Gastroesophageal sphincter (tissue), 3 donors: ENCODE data around the gene C10orf71.

Experiments used
- POLR2A ChIP-seq, 2 donors: fragments of 450-650 bp; IDR thresholded peaks; one replicate each; pipeline ENCODE4 v1.6.1; 2017; ENCODE audit warnings: antibody characterized with exemption in 2 of 2, mild to moderate bottlenecking in 2 of 2, moderate library complexity in 1 of 2
- POLR2AphosphoS5 ChIP-seq: sonication (generic); formaldehyde crosslinking; IDR thresholded peaks from one replicate; pipeline ENCODE4 v1.6.1; 2017; ENCODE audit warnings: antibody characterized with exemption
- TF ChIP-seq, protein P1 (sequence below), 4 experiments: fragments of 200-600 bp in 2 of 4; fragments of 450-650 bp in 2 of 4; sonication (generic) in 1 of 4; IDR thresholded peaks; one replicate each; pipeline ENCODE4 v1.5.1; 2017 to 2019; ENCODE audit warnings: antibody characterized with exemption in 4 of 4, mild to moderate bottlenecking in 2 of 4, moderate library complexity in 2 of 4

GRCh38 chr10:49352323-49352722 lies 53.4 kb downstream of the C10orf71 start:
- TF ChIP-seq, protein P1, sequence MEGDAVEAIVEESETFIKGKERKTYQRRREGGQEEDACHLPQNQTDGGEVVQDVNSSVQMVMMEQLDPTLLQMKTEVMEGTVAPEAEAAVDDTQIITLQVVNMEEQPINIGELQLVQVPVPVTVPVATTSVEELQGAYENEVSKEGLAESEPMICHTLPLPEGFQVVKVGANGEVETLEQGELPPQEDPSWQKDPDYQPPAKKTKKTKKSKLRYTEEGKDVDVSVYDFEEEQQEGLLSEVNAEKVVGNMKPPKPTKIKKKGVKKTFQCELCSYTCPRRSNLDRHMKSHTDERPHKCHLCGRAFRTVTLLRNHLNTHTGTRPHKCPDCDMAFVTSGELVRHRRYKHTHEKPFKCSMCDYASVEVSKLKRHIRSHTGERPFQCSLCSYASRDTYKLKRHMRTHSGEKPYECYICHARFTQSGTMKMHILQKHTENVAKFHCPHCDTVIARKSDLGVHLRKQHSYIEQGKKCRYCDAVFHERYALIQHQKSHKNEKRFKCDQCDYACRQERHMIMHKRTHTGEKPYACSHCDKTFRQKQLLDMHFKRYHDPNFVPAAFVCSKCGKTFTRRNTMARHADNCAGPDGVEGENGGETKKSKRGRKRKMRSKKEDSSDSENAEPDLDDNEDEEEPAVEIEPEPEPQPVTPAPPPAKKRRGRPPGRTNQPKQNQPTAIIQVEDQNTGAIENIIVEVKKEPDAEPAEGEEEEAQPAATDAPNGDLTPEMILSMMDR (IDR thresholded peaks at IDR 0.05) = no peak
- TF ChIP-seq POLR2AphosphoS5 (no peak), POLR2A (IDR thresholded peaks at IDR 0.05) (no peak)
